PFSK-1 (cell line): ENCODE data around the gene TWNK.
A peak's percentile ranks its signal among the peaks of the same experiment; 100 is the strongest.

Experiments used
- FOXP2 ChIP-seq: optimal IDR thresholded peaks from 2 replicates; pipeline ENCODE3; 2011; ENCODE audit warnings: borderline replicate concordance, control low read depth, inconsistent platforms; ENCODE audit not compliant: insufficient read depth; ENCODE audit errors: extremely low read length, extremely low read depth
- POLR2AphosphoS5 ChIP-seq: IDR thresholded peaks from 2 replicates; pipeline ENCODE4 v1.6.1; 2012; ENCODE audit warnings: low read depth, mild to moderate bottlenecking, control low read depth, low read length, moderate library complexity
- REST ChIP-seq, 2 experiments: IDR thresholded peaks; 2 replicates each; pipeline versions ENCODE4 v1.6.1 to v1.8.0; 2011 to 2012; ENCODE audit warnings: low read depth in 2 of 2, low read length in 2 of 2, control low read depth in 1 of 2, inconsistent platforms in 1 of 2, mild to moderate bottlenecking in 1 of 2, moderate library complexity in 1 of 2; ENCODE audit not compliant: insufficient read depth in 1 of 2
- SIN3A ChIP-seq: IDR thresholded peaks from 2 replicates; pipeline ENCODE4 v1.6.1; 2012; ENCODE audit warnings: mild to moderate bottlenecking, low read length, moderate library complexity, borderline replicate concordance; ENCODE audit not compliant: insufficient read depth
- TAF1 ChIP-seq: IDR thresholded peaks from 2 replicates; pipeline ENCODE4 v1.6.1; 2012; ENCODE audit warnings: low read length, control low read depth, borderline replicate concordance; ENCODE audit not compliant: insufficient read depth

Gene TWNK

DNA sequence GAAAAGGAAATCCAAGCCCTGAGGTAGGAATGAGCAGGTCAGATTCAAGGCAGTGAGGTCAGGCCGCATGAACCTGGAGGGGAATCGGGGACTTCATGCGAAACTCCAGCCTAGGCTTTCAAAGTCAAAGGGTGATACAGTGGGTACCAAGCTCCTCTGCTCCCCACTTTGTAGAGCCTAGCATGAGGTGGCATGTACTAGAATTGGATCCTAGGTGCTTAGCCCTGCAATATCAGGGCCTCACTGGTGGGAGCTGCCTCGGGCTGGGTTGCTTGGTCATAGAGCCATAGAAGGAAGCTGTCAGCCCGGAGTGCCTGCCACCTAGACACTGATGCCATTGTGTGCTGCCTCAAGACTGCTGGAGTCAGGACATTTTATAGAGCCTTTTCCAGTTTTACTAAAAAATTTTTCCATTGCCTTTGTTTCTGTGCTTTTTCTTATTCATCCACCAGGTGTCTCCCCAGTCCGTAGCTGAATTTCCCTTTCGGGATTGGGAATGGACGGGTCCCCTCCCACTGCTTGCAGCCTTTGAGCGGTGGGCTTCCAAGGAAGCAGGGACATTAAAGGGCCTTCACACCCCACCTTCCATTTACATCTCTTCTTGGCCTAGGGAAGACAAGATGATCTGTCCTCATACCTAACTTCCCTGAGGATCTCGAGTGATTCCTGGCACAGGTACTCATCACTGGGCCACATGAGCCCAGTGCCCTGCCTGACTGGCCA is 6.8 kb downstream of the TWNK start:
- TF ChIP-seq TAF1 = no peak
- no peak for TF ChIP-seq SIN3A
- no peak for TF ChIP-seq REST (IDR thresholded peaks at IDR 0.05; ENCODE audit: insufficient read depth in 1 of 2, low read depth in 2 of 2, low read length in 2 of 2)
- no peak; the same call in 1 of the 2 replicates for TF ChIP-seq POLR2AphosphoS5
- no peak for TF ChIP-seq FOXP2

- no peak for TF ChIP-seq TAF1
- TF ChIP-seq REST (IDR thresholded peaks at IDR 0.05; ENCODE audit: insufficient read depth in 1 of 2, low read depth in 2 of 2, low read length in 2 of 2) = no peak
- TF ChIP-seq SIN3A = no peak
- no peak for TF ChIP-seq POLR2AphosphoS5
- no peak for TF ChIP-seq FOXP2
Measured at GRCh38 chr10:100995181-100995580, 7.8 kb downstream of the TWNK start.

- TF ChIP-seq POLR2AphosphoS5 = peak; percentile 62
- TF ChIP-seq FOXP2 = no peak
- no peak for TF ChIP-seq SIN3A
- TF ChIP-seq REST (IDR thresholded peaks at IDR 0.05; ENCODE audit: insufficient read depth in 1 of 2, low read depth in 2 of 2, low read length in 2 of 2) = 0 out of 4 replicates have a peak, but pooled peaks of 1 of the 2 experiments have one; percentile 10
- TF ChIP-seq TAF1 = no peak
Measured at GRCh38 chr10:100996678-100997359, 9.5 kb downstream of the TWNK start.

DNA sequence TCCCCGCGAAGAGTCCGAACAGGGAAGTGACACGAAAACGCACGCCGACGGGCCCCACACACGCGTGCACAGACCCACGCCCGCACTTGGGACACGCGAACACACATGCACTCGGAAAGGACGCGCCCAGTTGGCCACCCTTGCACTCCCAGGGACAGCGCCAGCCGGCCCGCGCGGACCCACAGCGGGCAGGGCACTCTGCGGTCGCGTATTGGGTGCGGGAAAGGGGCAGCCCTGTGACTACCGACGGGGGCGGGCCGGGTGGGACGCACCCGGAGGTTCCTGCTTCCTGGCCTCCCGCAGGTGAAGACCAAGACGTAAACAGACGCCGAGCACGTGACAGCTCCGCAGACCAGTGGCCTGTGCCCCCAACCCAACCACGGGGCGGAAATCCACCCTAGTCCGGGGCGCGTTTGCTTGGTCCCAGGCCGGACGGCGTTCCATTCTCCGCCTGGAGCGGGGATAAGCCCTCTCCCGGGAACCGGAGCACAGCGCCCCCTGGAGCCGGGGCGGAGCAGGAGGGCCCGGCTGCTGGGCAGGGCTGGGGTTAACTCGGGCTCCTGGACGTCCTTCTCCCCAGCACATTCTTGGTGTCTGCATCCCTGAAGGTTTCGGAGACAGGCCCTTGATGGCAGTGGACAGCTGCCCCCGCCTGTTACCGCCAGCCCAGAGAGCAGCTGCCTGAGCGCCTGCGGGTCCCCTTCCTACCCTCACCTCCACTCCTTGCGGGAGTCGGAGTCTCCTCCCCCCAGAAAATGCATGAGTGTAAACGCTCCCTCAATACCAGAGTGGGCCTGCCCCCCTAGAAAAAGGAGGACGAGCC is 10.2 kb downstream of the TWNK start:
- no peak for TF ChIP-seq FOXP2
- TF ChIP-seq SIN3A = no peak
- no peak for TF ChIP-seq REST (IDR thresholded peaks at IDR 0.05; ENCODE audit: insufficient read depth in 1 of 2, low read depth in 2 of 2, low read length in 2 of 2)
- no peak for TF ChIP-seq POLR2AphosphoS5
- no peak for TF ChIP-seq TAF1
